Keratinocyte (primary cell): ENCODE measurements around the gene RPL27A. TPM values are rescaled to one million over a fixed set of nuclear protein-coding genes. Genes with fewer than 3 reads are reported as not detected.

Experiments used
- DNase-seq: peaks from one replicate; pipeline ENCODE4 v3.0.0-alpha.2; 2011; ENCODE audit warnings: low read depth, missing footprints, low spot score
- FAIRE-seq: peaks from 2 replicates; lab custom pipeline; 2011; peaks lifted over from hg19 to GRCh38; lab: Jason Lieb, UNC
- H2AFZ ChIP-seq: 2 replicates; pipeline ENCODE4 v1.6.0; 2012; ENCODE audit warnings: low read length, control low read depth, inconsistent platforms; ENCODE audit not compliant: control insufficient read depth
- H3K27ac ChIP-seq: 2 replicates; pipeline ENCODE4 v1.5.1; 2011; ENCODE audit warnings: low read length; ENCODE audit not compliant: control insufficient read depth, insufficient read depth
- H3K27me3 ChIP-seq: 3 replicates; pipeline ENCODE4 v1.6.0; 2011; ENCODE audit warnings: low read length; ENCODE audit not compliant: control insufficient read depth, insufficient read depth; ENCODE audit errors: extremely low read depth
- H3K36me3 ChIP-seq, 2 experiments: 2 replicates in 1 of 2; 3 replicates in 1 of 2; pipeline ENCODE4 v1.5.1; 2011; ENCODE audit warnings: low read length in 2 of 2, mild to moderate bottlenecking in 1 of 2; ENCODE audit not compliant: control insufficient read depth in 2 of 2, insufficient read depth in 2 of 2; ENCODE audit errors: extremely low read depth in 1 of 2
- H3K4me1 ChIP-seq: 3 replicates; pipeline ENCODE4 v1.5.1; 2011; ENCODE audit warnings: low read length; ENCODE audit not compliant: control insufficient read depth, insufficient read depth; ENCODE audit errors: extremely low read depth
- H3K4me2 ChIP-seq: 3 replicates; pipeline ENCODE4 v1.6.0; 2011; ENCODE audit warnings: low read depth, low read length; ENCODE audit not compliant: control insufficient read depth, insufficient read depth; ENCODE audit errors: extremely low read depth
- H3K4me3 ChIP-seq, 3 experiments: fragments of 200-600 bp in 1 of 3; sonication (generic) in 1 of 3; 2 replicates in 2 of 3; 3 replicates in 1 of 3; pipeline ENCODE4 v1.5.1; 2011 to 2016; ENCODE audit warnings: low read length in 3 of 3, mild to moderate bottlenecking in 3 of 3, control low read depth in 2 of 3, inconsistent platforms in 1 of 3, low read depth in 1 of 3, mixed read lengths in 1 of 3, mixed run types in 1 of 3, moderate library complexity in 1 of 3; ENCODE audit not compliant: control insufficient read depth in 2 of 3, insufficient read depth in 2 of 3; ENCODE audit errors: extremely low read depth in 1 of 3
- H3K79me2 ChIP-seq: 2 replicates; pipeline ENCODE4 v1.6.0; 2012; ENCODE audit warnings: low read length; ENCODE audit not compliant: control insufficient read depth, insufficient read depth
- H3K9ac ChIP-seq: 3 replicates; pipeline ENCODE4 v1.6.0; 2011; ENCODE audit warnings: low read length; ENCODE audit not compliant: control insufficient read depth, insufficient read depth; ENCODE audit errors: extremely low read depth
- H3K9me1 ChIP-seq: 3 replicates; pipeline ENCODE4 v1.6.0; 2011; ENCODE audit warnings: low read length; ENCODE audit not compliant: control insufficient read depth, insufficient read depth; ENCODE audit errors: extremely low read depth
- H3K9me3 ChIP-seq: 2 replicates; pipeline ENCODE4 v1.5.1; 2012; ENCODE audit warnings: low read depth, low read length; ENCODE audit not compliant: control insufficient read depth
- H4K20me1 ChIP-seq: 3 replicates; pipeline ENCODE4 v1.6.0; 2011; ENCODE audit warnings: low read length; ENCODE audit not compliant: control insufficient read depth, insufficient read depth; ENCODE audit errors: extremely low read depth
- CTCF ChIP-seq, 3 experiments: IDR thresholded peaks in 1 of 3; conservative IDR thresholded peaks in 1 of 3; optimal IDR thresholded peaks in 1 of 3; 2 replicates in 2 of 3; 3 replicates in 1 of 3; pipeline versions ENCODE3 to v1.5.1; 2011; ENCODE audit warnings: low read length in 3 of 3, mild to moderate bottlenecking in 3 of 3, moderate library complexity in 2 of 3, control low read depth in 1 of 3, inconsistent platforms in 1 of 3; ENCODE audit not compliant: insufficient read depth in 2 of 3; ENCODE audit errors: extremely low read depth in 1 of 3
- EZH2 ChIP-seq: IDR thresholded peaks from one replicate; pipeline ENCODE4 v1.6.1; 2012; ENCODE audit warnings: inconsistent platforms, mild to moderate bottlenecking, low read length, moderate library complexity
- dilution Hi-C: fragments of 300-500 bp; cut with MboI; formaldehyde crosslinking; loops from one replicate; pipeline ENCODE4 v1.7.0; 2020; ENCODE audit warnings: low sequenced_read_pairs; ENCODE audit not compliant: extremely low pct_ligation_motif_present
- polyA plus RNA-seq, 5 experiments: library from polyadenylated mRNA; depleted of rRNA in 3 of 5; stranded (reverse) in 3 of 5; stranded (forward) in 1 of 5; unstranded in 1 of 5; fragments of >200 nt; gene quantifications; 1 replicate in 1 of 5; 2 replicates in 3 of 5; 3 replicates in 1 of 5; pipeline versions ENCODE4 v1.2.1 to v1.2.3, GENCODE V29; 2011 to 2012; ENCODE audit warnings: missing spikeins in 2 of 5, low read depth in 1 of 5, low replicate concordance in 1 of 5

Gene RPL27A
- polyA plus RNA-seq, 1 donor (not counting 4 experiments of a cell fraction or from before 2014, with no cell fraction given), result 1,483 TPM

GRCh38 chr11:8649361-8649760, 33.2 kb upstream of the RPL27A start:
- peaks cover 21 to 23% of the 10 kb centered on the region in 2 experiments for H3K36me3 ChIP-seq
- no peak overlapping the region for H3K9ac ChIP-seq
- no peak for DNase-seq
- dilution Hi-C loops, result no loop called here
- no peaks in the 10 kb centered on the region for H3K9me3 ChIP-seq
- H2AFZ ChIP-seq, result no peak overlapping the region
- peaks cover 12% of the 10 kb centered on the region for H3K4me1 ChIP-seq
- H3K79me2 ChIP-seq, result no peaks in the 10 kb centered on the region
- H3K4me2 ChIP-seq, result no peak overlapping the region
- no peaks in the 10 kb centered on the region for H3K27me3 ChIP-seq
- H3K9me1 ChIP-seq, result no peaks in the 10 kb centered on the region
- TF ChIP-seq EZH2 (no peak), CTCF (optimal IDR thresholded peaks at IDR 0.05 in 1 of 3, IDR thresholded peaks at IDR 0.05 in 1 of 3, conservative IDR thresholded peaks at IDR 0.05 in 1 of 3; ENCODE audit: extremely low read depth in 1 of 3, insufficient read depth in 2 of 3, low read length in 3 of 3) (no peak)
- H3K4me3 ChIP-seq, result no peak overlapping the region
- no peaks in the 10 kb centered on the region for H4K20me1 ChIP-seq
- peak; percentile 84 for FAIRE-seq
- H3K27ac ChIP-seq, result no peak overlapping the region

GRCh38 chr11:8650401-8650990, 32.1 kb upstream of the RPL27A start:
- Histone ChIP-seq H3K79me2 (no peaks in the 10 kb centered on the region), H3K4me2 (no peak overlapping the region), H3K9me3 (no peaks in the 10 kb centered on the region), H3K27ac (no peak overlapping the region), H3K9me1 (no peaks in the 10 kb centered on the region), H3K4me1 (peaks cover 12% of the 10 kb centered on the region), H3K9ac (no peak overlapping the region), H3K36me3 (peaks cover 19 to 21% of the 10 kb centered on the region in 2 experiments), H4K20me1 (no peaks in the 10 kb centered on the region), H3K4me3 (no peak overlapping the region), H3K27me3 (no peaks in the 10 kb centered on the region), H2AFZ (no peak overlapping the region)
- DNase-seq (no peak), FAIRE-seq (no peak)
- TF ChIP-seq EZH2, result no peak
- no peak for TF ChIP-seq CTCF (optimal IDR thresholded peaks at IDR 0.05 in 1 of 3, IDR thresholded peaks at IDR 0.05 in 1 of 3, conservative IDR thresholded peaks at IDR 0.05 in 1 of 3; ENCODE audit: extremely low read depth in 1 of 3, insufficient read depth in 2 of 3, low read length in 3 of 3)
- dilution Hi-C loops, result no loop called here
